Adrenal gland (tissue), 5 donors: ENCODE results near the gene PSAT1.

ENCODE experiments used
- POLR2A ChIP-seq, 2 donors: fragments of 450-650 bp; IDR thresholded peaks; one replicate each; pipeline ENCODE4 v1.6.1; 2017; ENCODE audit warnings: antibody characterized with exemption in 2 of 2, mild to moderate bottlenecking in 2 of 2, moderate library complexity in 1 of 2
- TF ChIP-seq, protein P1 (sequence below), 6 experiments: fragments of 450-650 bp in 4 of 6; fragments of 200-600 bp in 2 of 6; sonication (generic) in 1 of 6; IDR thresholded peaks; 1 replicate in 5 of 6; 2 replicates in 1 of 6; pipeline versions ENCODE4 v1.5.1 to v1.8.0; 2016 to 2021; ENCODE audit warnings: antibody characterized with exemption in 6 of 6, mild to moderate bottlenecking in 2 of 6, moderate library complexity in 1 of 6
- donor health status: DM: no; HTN: no; CAD: no.

DNA sequence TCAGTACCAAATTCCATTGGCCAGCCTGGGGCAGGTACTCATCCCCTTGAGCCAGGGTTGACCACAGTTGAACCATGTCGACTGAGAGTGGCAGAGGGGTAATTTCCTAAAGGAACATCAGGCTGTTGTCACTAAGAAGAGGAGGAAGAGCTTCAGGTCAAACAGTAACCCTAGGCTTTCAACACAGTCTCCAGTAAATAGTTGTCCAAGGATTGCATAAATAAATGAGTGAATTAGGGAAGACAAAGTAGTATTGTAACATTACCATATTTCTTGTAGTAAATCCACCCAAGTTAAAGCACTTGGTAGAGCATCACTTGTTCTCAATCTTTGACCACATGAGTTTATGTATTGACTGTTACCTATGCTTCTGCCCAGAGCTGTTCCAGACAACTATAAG lies 7.4 kb downstream of the PSAT1 start:
- TF ChIP-seq POLR2A (IDR thresholded peaks at IDR 0.05) = no peak
- TF ChIP-seq, protein P1, sequence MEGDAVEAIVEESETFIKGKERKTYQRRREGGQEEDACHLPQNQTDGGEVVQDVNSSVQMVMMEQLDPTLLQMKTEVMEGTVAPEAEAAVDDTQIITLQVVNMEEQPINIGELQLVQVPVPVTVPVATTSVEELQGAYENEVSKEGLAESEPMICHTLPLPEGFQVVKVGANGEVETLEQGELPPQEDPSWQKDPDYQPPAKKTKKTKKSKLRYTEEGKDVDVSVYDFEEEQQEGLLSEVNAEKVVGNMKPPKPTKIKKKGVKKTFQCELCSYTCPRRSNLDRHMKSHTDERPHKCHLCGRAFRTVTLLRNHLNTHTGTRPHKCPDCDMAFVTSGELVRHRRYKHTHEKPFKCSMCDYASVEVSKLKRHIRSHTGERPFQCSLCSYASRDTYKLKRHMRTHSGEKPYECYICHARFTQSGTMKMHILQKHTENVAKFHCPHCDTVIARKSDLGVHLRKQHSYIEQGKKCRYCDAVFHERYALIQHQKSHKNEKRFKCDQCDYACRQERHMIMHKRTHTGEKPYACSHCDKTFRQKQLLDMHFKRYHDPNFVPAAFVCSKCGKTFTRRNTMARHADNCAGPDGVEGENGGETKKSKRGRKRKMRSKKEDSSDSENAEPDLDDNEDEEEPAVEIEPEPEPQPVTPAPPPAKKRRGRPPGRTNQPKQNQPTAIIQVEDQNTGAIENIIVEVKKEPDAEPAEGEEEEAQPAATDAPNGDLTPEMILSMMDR (IDR thresholded peaks at IDR 0.05) = no peak
